Suprapubic skin (tissue), 4 donors: ENCODE measurements around the gene TRAPPC1.

Experiments
- CTCF ChIP-seq, 2 donors: fragments of 200-600 bp in 1 of 2; fragments of 450-650 bp in 1 of 2; sonication (generic) in 1 of 2; IDR thresholded peaks; one replicate each; pipeline ENCODE4 v1.5.1; 2016 to 2019; ENCODE audit warnings: antibody characterized with exemption in 2 of 2, mild to moderate bottlenecking in 1 of 2, moderate library complexity in 1 of 2
- POLR2A ChIP-seq, 2 donors: fragments of 450-650 bp; IDR thresholded peaks; one replicate each; pipeline ENCODE4 v1.6.1; 2017; ENCODE audit warnings: antibody characterized with exemption in 2 of 2, mild to moderate bottlenecking in 2 of 2, moderate library complexity in 2 of 2
- POLR2AphosphoS5 ChIP-seq, 3 donors: sonication (generic); formaldehyde crosslinking; IDR thresholded peaks; one replicate each; pipeline ENCODE4 v1.6.1; 2017; ENCODE audit warnings: antibody characterized with exemption in 3 of 3

GRCh38 chr17:7971651-7972050, 39.9 kb upstream of the TRAPPC1 start:
- no peak for TF ChIP-seq CTCF (IDR thresholded peaks at IDR 0.05)
- TF ChIP-seq POLR2A (IDR thresholded peaks at IDR 0.05) = no peak
- no peak for TF ChIP-seq POLR2AphosphoS5 (IDR thresholded peaks at IDR 0.05)
